ENCODE results near the gene DACT2. TPM values are rescaled to one million over a fixed set of nuclear protein-coding genes. Genes with fewer than 3 reads are reported as not detected.

DACT2 gene
- total and polyA plus RNA-seq, 10 of the 15 experiments (the other 5 are each of a cell fraction or from before 2014, with no cell fraction given) = not detected

- TF ChIP-seq RAD21 (IDR thresholded peaks at IDR 0.05; ENCODE audit: insufficient read depth, low read depth, low read length) (no peak), SMC3 (IDR thresholded peaks at IDR 0.05; ENCODE audit: borderline replicate concordance, low read length) (no peak), ETV6 (conservative IDR thresholded peaks at IDR 0.05 in 1 of 2, IDR thresholded peaks at IDR 0.05 in 1 of 2; ENCODE audit: borderline replicate concordance in 1 of 2, low read depth in 1 of 2) (no peak), E2F8 (IDR thresholded peaks at IDR 0.05; ENCODE audit: low read depth, partially characterized antibody) (no peak), ATF3 (IDR thresholded peaks at IDR 0.05; ENCODE audit: borderline replicate concordance, extremely low read depth, low read depth, low read length) (no peak), GATAD2B (conservative IDR thresholded peaks at IDR 0.05; ENCODE audit: low read depth) (no peak), PRDM15 (CRISPR knock-in tag; IDR thresholded peaks at IDR 0.05) (no peak), CBX5 (IDR thresholded peaks at IDR 0.05; ENCODE audit: low read depth) (no peak)
- no peaks in the 10 kb centered on the region for H4K20me1 ChIP-seq (ENCODE audit: control insufficient read depth, insufficient read depth)
- no peak for FAIRE-seq
- H3K79me2 ChIP-seq (ENCODE audit: control insufficient read depth, insufficient read depth, low read length) = no peaks in the 10 kb centered on the region
- no peak overlapping the region for H3K4me3 ChIP-seq
- no TSS peak for BruUV-seq (replicated peaks)
- WGBS (ENCODE audit: insufficient coverage, insufficient replicate concordance, low lambda C conversion rate, missing lambda C conversion rate) = 67% methylated on average over 4 of the region's 4 CpGs
- CTCF ChIA-PET = no interaction called here
- no peak for ATAC-seq
- no peaks in the 10 kb centered on the region for H3K4me1 ChIP-seq (ENCODE audit: control insufficient read depth, insufficient read depth, low read length)
- H3K27ac ChIP-seq (ENCODE audit: control insufficient read depth, insufficient read depth) = no peak overlapping the region
- H3K27me3 ChIP-seq (replicated peaks in 1 of 2; ENCODE audit: control insufficient read depth in 2 of 2, insufficient read depth in 2 of 2, low read length in 1 of 2) = no peaks in the 10 kb centered on the region
- in situ Hi-C loops (cut with MboI) (no loop called here), intact Hi-C loops (cut with micrococcal nuclease; ENCODE audit: unreplicated experiment) (no loop called here)
- SMC1A ChIA-PET (ENCODE audit: uncharacterized antibody, unreplicated experiment) = no interaction called here
- no peak overlapping the region for H3K9ac ChIP-seq (ENCODE audit: control insufficient read depth, insufficient read depth, low read length)
- no peak for DNase-seq (ENCODE audit: low read depth, low spot score)
- H3K9me3 ChIP-seq (replicated peaks; ENCODE audit: control insufficient read depth, insufficient read depth, low read length) = no peaks in the 10 kb centered on the region
- H3K4me2 ChIP-seq (ENCODE audit: control insufficient read depth, insufficient read depth) = no peak overlapping the region
- H3K36me3 ChIP-seq (ENCODE audit: control insufficient read depth in 2 of 2, insufficient read depth in 2 of 2, low read length in 1 of 2) = no peaks in the 10 kb centered on the region
- POLR2A ChIA-PET = no interaction called here
- no peak overlapping the region for H2AFZ ChIP-seq (ENCODE audit: control insufficient read depth, low read depth, low read length)
- RAD21 ChIA-PET (ENCODE audit: unreplicated experiment) = no interaction called here
Observed at GRCh38 chr6:168328086-168328485, 8.5 kb upstream of the DACT2 start.
